Stimulated activated CD4-positive, alpha-beta T cell treated with anti-CD3 and anti-CD28 coated beads, Interleukin-12 subunit alpha, Interleukin-12 subunit beta, amount 100 ng/mL, for 48 hours (primary cell): ENCODE results near the gene TSSK6.

Experiments used
- DNase-seq, 3 donors: peaks; one replicate each; pipeline ENCODE4 v3.0.0-alpha.2; 2020; ENCODE audit warnings: low read depth in 2 of 3, low spot score in 1 of 3

The TSSK6 gene

GRCh38 chr19:19507354-19507753 lies 8.0 kb downstream of the TSSK6 start:
- no peak for DNase-seq

DNA sequence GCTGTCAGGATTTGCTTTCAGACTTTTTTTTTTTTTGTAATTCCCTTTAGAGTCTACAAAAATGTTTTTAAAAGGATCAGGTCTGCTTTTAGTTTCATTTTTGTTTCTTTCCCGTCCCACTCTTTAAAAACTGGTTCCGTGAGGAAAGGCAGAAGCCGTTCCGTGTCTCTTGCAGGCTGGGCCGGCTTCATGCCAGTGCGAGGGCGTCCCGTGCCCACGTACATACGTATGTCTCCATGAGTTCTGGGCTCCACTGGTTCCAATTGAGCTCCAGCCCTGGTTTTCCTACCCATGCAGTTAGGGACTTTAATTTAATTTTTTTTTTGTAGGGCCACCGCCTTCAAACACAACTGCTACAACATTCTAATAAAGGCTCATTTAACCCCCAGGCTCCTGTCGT lies 8.8 kb downstream of the TSSK6 start:
- no peak for DNase-seq

DNA sequence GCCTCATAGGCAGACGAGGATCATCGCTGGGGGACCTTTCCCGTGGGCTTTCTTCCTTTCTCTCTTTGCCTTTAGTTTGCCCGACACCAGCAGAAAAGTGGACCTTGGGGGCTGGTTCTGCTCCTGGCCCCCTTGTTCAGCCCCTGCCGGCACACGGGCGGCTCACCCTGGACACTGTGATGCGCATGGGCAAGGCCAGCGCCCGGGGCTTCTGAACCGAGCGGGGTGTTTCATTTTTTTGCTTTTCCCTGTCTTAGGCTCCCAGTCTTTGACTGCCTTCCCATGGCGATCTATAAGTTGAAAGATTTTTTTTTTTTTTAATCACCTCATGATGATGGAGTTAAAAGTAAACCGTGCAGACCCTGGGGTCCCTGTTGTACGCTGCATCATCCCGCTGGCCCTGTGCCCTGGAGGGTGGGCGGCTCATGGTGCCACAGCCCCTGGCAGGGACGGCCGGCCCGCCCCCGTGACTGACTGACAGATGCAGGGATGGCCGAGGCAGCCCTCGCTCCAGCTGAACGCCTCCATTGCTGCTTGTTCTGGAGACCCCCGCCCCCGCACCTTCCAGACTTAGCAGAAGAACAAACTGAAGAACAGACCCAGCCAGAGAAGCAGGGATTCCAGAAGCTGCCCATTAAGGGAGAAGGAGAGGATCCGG lies 9.6 kb downstream of the TSSK6 start:
- no peak for DNase-seq

GRCh38 chr19:19504754-19505668 lies 10.3 kb downstream of the TSSK6 start:
- DNase-seq, result no peak

GRCh38 chr19:19502808-19503602 lies 12.3 kb downstream of the TSSK6 start:
- no peak for DNase-seq

DNA sequence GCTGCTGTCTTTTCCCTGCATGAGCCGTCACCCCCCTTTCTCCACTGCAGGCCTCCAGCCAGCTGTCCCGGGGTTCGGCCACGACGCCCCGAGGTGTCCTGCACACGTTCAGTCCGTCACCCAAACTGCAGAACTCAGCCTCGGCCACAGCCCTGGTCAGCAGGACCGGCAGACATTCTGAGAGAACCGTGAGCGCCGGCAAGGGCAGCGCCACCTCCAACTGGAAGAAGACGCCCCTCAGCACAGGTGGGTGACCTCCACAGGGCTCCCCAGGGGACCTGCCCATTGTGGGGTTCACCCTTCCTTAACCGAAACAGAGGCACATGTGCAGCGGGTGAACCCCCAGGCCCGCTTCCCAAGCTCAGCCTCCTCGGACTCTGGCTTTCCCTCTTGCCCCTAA lies 13.1 kb downstream of the TSSK6 start:
- no peak for DNase-seq

DNA sequence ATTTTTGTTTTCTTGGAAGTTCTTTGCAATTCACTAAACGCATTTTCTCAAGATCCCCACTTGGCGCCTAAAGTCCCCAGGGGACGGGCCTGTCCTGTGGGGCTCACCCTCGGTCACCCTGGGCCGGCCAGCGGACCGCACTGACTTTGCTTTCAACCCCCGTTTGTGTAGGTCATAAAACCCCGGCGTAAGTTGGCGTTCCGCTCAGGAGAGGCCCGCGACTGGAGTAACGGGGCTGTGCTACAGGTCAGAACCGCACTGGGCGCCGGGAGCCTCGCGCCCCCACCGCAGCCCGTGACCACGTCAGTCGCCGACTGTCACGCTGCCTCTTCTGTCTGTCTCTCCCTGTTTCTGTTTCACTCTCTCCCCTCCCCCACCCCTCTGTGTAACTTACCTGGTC lies 13.6 kb downstream of the TSSK6 start:
- no peak for DNase-seq

- no peak for DNase-seq
Measured at GRCh38 chr19:19500975-19501644, 14.2 kb downstream of the TSSK6 start.

GRCh38 chr19:19499272-19499995 lies 15.9 kb downstream of the TSSK6 start:
- no peak for DNase-seq

GRCh38 chr19:19498255-19498991 lies 16.9 kb downstream of the TSSK6 start:
- DNase-seq, result no peak

- no peak for DNase-seq
Measured at GRCh38 chr19:19495614-19496603, 19.4 kb downstream of the TSSK6 start.

DNA sequence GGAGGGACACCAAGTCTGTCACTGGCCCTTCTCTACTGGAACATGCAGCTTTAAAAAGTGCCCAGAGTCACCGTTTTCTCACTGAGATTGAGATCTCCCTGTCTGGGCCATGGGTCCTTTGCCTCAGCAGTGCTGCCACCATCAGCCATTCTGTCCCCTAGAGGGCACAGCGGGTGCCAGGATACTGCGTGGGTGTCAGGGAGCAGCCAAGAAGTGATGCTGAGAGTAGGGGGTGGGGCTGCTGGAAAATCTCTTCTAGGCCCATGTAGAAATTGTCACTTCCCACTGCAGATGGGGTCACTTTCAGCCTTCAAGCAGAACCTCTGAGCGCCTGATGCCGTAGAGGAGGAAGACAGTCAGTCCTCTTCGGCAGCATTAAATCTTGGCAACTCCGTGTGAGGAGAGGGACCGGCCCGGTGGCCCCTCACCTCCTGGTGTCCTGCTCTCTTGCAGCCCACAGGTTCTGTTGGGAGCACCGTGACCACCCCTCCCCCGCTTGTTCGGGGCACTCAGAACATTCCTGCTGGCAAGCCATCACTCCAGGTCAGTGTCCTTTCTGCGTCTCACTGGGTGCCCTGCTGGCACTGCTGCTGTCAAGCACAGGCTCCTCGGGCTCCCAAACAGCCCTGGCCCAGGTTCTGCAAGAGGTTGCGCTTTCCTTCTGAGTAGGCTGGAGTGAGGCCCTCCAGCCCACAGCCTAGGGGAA lies 21.4 kb downstream of the TSSK6 start:
- DNase-seq, result no peak

- DNase-seq, result no peak
Measured at GRCh38 chr19:19492026-19492610, 23.2 kb downstream of the TSSK6 start.

DNA sequence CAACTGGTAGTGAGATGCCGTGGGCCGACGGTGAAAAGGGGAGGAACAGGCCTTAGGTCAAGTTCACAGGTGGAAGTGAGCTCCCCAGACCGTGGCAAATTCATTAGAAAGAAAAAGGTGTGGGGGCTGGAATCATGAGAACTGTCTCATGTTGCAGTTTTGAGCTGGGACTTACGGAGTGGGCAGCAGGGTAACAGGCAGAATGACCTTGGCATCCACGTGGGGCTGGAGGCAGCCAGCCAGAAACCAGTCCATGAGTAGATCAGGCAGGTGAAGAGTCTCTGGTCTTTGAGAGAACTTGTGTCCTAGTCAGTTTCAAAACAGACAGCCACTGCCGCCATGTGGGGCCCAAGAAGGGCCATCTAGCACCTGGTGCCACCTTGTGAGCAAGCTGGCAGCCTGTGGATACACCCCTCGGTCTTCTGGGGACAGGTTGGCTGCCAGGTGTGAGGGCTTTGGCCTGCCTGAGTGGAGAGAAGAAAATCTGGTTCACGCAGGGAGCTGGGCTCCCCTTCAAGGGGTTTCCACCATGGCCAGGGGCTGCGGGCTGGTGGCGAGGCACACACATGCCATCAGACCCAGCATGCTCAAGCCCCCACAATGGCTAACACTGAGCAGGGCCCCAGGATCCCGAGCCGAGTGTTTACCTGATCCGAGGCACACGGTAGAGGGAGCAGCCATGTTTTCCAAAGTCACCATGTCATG lies 23.9 kb downstream of the TSSK6 start:
- DNase-seq, result no peak

DNA sequence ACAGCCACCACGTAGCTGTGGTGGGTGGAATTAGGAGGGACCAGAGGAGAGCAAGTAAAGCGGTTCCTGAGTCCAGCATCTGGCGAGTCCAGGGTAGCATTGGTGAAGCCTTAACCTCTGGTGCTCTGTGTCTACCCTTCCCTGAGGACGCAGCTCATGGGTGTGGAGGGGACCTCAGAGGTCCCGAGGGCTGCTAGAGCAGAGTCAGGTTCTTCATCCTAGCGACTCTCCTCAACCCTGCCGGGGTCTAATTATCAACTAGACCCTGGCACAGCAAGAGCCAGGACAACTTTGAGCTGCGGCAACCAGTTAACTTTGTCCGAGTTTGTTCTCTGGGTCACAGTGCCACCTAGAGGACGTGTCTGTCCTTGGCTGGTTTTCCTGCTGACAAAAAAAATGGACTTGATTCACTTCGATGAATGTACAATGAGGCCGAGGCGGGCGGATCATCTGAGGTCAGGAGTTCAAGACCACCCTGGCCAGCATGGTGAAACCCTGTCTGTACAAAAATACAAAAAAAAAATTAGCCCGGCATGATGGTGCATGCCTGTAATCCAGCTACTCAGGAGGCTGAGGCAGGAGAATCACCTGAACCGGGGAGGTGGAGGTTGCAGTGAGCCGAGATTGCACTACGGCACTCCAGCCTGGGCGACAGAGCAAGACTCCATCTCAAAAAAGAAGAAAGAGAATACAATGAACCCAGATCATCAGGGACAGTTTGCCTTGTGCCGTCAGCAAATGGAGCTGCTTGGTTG lies 25.0 kb downstream of the TSSK6 start:
- DNase-seq, result peak; percentile 68 to 88 (median 76)

GRCh38 chr19:19489804-19490204 lies 25.5 kb downstream of the TSSK6 start:
- DNase-seq, result no peak
